DMS53 treated with DMSO at 0.1 percent for 48 hours (cell line): Measurements from ENCODE around the gene SORCS1.

Experiments used
- DNase-seq: peaks from one replicate; lab custom pipeline; 2025; ENCODE audit not compliant: unreplicated experiment; lab: John Stamatoyannopoulos, UW

The SORCS1 gene

GRCh38 chr10:107104026-107104652 is 60.4 kb downstream of the SORCS1 start:
- DNase-seq: no peak

- no peak for DNase-seq
These were observed 61.1 kb downstream of the SORCS1 start for GRCh38 chr10:107103174-107104025.

GRCh38 chr10:107098326-107098725 is 66.2 kb downstream of the SORCS1 start:
- DNase-seq: no peak

- no peak for DNase-seq
These were observed 69.5 kb downstream of the SORCS1 start for GRCh38 chr10:107094824-107095522.

- DNase-seq: no peak
These were observed 72.2 kb downstream of the SORCS1 start for GRCh38 chr10:107092321-107092720.

- DNase-seq: no peak
These were observed 73.4 kb downstream of the SORCS1 start for GRCh38 chr10:107091126-107091525.

- no peak for DNase-seq
These were observed 78.6 kb downstream of the SORCS1 start for GRCh38 chr10:107085665-107086525.

GRCh38 chr10:107083388-107084009 is 81.0 kb downstream of the SORCS1 start:
- DNase-seq: no peak

GRCh38 chr10:107081644-107082043 is 82.9 kb downstream of the SORCS1 start:
- no peak for DNase-seq

GRCh38 chr10:107075117-107075516 is 89.4 kb downstream of the SORCS1 start:
- no peak for DNase-seq

GRCh38 chr10:107072786-107073185 is 91.7 kb downstream of the SORCS1 start:
- DNase-seq: no peak

GRCh38 chr10:107072028-107072427 is 92.5 kb downstream of the SORCS1 start:
- DNase-seq: no peak

- no peak for DNase-seq
These were observed 93.2 kb downstream of the SORCS1 start for GRCh38 chr10:107071301-107071700.

- no peak for DNase-seq
These were observed 96.7 kb downstream of the SORCS1 start for GRCh38 chr10:107067843-107068242.

- no peak for DNase-seq
These were observed 100.4 kb downstream of the SORCS1 start for GRCh38 chr10:107064075-107064474.

GRCh38 chr10:107059872-107060271 is 104.6 kb downstream of the SORCS1 start:
- no peak for DNase-seq

- DNase-seq: no peak
These were observed 105.3 kb downstream of the SORCS1 start for GRCh38 chr10:107059068-107059804.

GRCh38 chr10:107058331-107058730 is 106.2 kb downstream of the SORCS1 start:
- no peak for DNase-seq

GRCh38 chr10:107056182-107056581 is 108.3 kb downstream of the SORCS1 start:
- DNase-seq: no peak
